GM23338 (cell line): Measurements from ENCODE around the gene EPHB6.

Experiments used
- EZH2 ChIP-seq: fragments of 200-600 bp; sonication (generic); IDR thresholded peaks from one replicate; pipeline ENCODE4 v1.8.0; 2017; ENCODE audit warnings: antibody characterized with exemption, mild to moderate bottlenecking, low read depth; ENCODE audit not compliant: unreplicated experiment
- TF ChIP-seq, protein P1 (sequence below), 2 experiments: fragments of 200-600 bp in 1 of 2; sonication (generic) in 1 of 2; conservative IDR thresholded peaks; 2 replicates each; pipeline versions ENCODE4 v1.5.1 to v1.6.1; 2016 to 2017; ENCODE audit warnings: antibody characterized with exemption in 2 of 2, low read depth in 2 of 2, mild to moderate bottlenecking in 2 of 2, moderate library complexity in 1 of 2

GRCh38 chr7:142813699-142814098, 41.2 kb upstream of the EPHB6 start:
- TF ChIP-seq, protein P1, sequence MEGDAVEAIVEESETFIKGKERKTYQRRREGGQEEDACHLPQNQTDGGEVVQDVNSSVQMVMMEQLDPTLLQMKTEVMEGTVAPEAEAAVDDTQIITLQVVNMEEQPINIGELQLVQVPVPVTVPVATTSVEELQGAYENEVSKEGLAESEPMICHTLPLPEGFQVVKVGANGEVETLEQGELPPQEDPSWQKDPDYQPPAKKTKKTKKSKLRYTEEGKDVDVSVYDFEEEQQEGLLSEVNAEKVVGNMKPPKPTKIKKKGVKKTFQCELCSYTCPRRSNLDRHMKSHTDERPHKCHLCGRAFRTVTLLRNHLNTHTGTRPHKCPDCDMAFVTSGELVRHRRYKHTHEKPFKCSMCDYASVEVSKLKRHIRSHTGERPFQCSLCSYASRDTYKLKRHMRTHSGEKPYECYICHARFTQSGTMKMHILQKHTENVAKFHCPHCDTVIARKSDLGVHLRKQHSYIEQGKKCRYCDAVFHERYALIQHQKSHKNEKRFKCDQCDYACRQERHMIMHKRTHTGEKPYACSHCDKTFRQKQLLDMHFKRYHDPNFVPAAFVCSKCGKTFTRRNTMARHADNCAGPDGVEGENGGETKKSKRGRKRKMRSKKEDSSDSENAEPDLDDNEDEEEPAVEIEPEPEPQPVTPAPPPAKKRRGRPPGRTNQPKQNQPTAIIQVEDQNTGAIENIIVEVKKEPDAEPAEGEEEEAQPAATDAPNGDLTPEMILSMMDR (conservative IDR thresholded peaks at IDR 0.05; ENCODE audit: low read depth in 2 of 2), result no peak
- no peak for TF ChIP-seq EZH2
